Ecto neural progenitor cell (in vitro differentiated cells): ENCODE measurements around the gene SANBR.

Experiments
- DNase-seq: peaks from one replicate; pipeline ENCODE4 v3.0.0-alpha.2; 2018; ENCODE audit warnings: low spot score

Gene SANBR

GRCh38 chr2:61090386-61090921 is 24.8 kb downstream of the SANBR start:
- no peak for DNase-seq

DNA sequence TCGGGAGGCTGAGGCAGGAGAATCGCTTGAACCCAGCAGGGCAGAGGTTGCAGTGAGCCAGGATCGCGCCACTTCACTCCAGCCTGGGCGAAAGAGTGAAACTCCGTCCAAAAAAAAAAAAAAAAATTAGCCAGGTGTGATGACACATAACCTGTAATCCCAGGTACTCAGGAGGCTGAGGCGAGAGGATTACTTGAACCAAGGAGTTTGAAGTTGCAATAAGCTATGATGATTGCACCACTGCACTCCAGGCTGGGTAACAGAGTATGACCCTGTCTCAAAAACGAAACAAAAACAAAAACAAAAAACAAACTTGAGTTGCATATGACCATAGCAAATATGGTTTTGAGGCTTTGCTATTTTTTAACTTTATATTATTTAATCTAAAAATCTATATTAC is 25.8 kb downstream of the SANBR start:
- no peak for DNase-seq

- no peak for DNase-seq
Measured at GRCh38 chr2:61096438-61096837, 30.8 kb downstream of the SANBR start.

DNA sequence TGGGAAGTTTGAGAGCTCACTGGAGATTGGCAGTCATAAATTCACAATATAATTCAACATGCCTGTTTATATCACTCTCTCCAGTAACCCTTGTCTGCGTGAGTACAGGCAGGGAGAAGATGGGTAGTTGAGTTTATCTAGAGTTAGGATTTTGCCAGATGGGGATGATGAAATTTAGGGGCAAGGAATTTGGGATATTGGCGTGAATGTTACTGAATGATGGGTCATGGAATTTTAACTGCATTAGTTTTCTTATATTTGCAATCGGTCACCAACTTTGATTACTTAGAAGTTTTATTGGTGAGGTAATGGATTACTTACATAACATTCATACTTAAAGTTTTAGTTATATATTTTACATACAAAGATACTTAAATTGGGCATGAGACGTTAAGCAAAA is 35.1 kb downstream of the SANBR start:
- no peak for DNase-seq

DNA sequence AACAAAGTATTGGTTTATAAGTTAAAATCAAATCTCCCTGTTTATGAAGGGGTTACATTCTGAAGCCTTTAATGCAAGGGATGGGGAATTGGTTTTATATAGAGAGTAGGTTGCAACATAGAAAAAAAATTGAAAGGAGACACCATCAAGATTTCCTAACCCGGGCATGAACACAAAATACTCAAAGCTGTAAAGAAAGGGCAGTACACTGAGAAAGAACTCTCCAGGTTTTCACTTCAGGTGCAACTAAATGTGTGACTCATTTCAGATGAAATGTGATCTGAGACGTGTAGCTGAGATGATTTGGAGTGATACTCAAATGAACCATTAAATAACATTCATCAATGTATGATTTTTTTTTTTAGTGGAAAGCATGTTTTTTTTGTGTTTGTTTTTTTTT is 43.6 kb downstream of the SANBR start:
- no peak for DNase-seq

GRCh38 chr2:61111708-61112107 is 46.0 kb downstream of the SANBR start:
- DNase-seq, result no peak

DNA sequence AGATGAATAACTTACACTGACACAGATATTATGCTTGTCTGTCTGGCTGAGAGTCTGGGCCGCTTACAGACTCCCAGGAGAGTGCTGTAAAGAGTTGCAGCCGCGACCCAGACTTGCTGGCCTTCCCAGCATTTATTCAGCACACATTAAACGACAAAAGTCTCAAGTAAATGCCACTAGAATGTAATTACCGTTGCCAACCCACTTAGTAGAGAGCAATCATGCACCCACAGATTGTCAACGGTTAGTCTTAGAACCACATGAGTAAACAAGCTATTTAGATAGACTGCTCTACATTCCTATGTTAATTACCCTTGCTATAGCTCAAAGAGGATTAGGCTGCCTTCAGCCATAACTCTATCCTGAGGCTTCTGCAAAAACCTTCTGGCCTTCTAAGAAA is 48.5 kb downstream of the SANBR start:
- DNase-seq, result no peak
